ENCODE measurements around the gene BTBD9. TPM values are rescaled to one million over a fixed set of nuclear protein-coding genes. Genes with fewer than 3 reads are reported as not detected.

The BTBD9 gene
- total and polyA plus RNA-seq, 2 donors (not counting 1 experiment from before 2014, with no cell fraction given), result 4.1 to 48.9 TPM

- ChIA-PET CTCF (interaction anchor here (0.6 to 1.0 kb wide), 2 partner anchors 344 to 369 kb away, joined by 3 to 4 read pairs; no protein-coding TSS in a partner anchor), POLR2A (no interaction called here)
- Mint-ChIP-seq H3K4me3 (no peak overlapping the region), H3K9me3 (ENCODE audit: insufficient read depth) (no peaks in the 10 kb centered on the region), H3K27ac (no peak overlapping the region), H3K27me3 (no peaks in the 10 kb centered on the region), H3K4me1 (peaks cover 2% of the 10 kb centered on the region)
- no peak overlapping the region for H3K4me3 ChIP-seq (ENCODE audit: control extremely low read depth in 1 of 5, extremely low read depth in 1 of 5, insufficient read depth in 1 of 5, low read depth in 2 of 5, low read length in 4 of 5)
- no peaks in the 10 kb centered on the region for H3K79me2 ChIP-seq (ENCODE audit: control insufficient read depth, insufficient read depth, low read length)
- ATAC-seq (ENCODE audit: low read depth) (no peak), DNase-seq (no peak)
- H3K9ac ChIP-seq (ENCODE audit: low read length), result no peak overlapping the region
- no peak overlapping the region for H3K4me2 ChIP-seq (replicated peaks; ENCODE audit: low read depth, low read length, poor library complexity, severe bottlenecking)
- WGBS (ENCODE audit: insufficient coverage), result 100% methylated on average over 1 of the region's 2 CpGs
- H4K20me1 ChIP-seq (ENCODE audit: control insufficient read depth, insufficient read depth, low read length, poor library complexity, severe bottlenecking), result peaks cover 19% of the 10 kb centered on the region
- no peaks in the 10 kb centered on the region for H3K27me3 ChIP-seq (replicated peaks in 1 of 4; ENCODE audit: control extremely low read depth in 1 of 4, control insufficient read depth in 3 of 4, insufficient read depth in 4 of 4, low read length in 3 of 4)
- peaks cover 0 to 12% of the 10 kb centered on the region in 2 donors for H3K4me1 ChIP-seq (ENCODE audit: control insufficient read depth in 2 of 2, insufficient read depth in 2 of 2, low read length in 2 of 2)
- no peak for TF ChIP-seq CTCF (IDR thresholded peaks at IDR 0.05)
- TF ChIP-seq EZH2 (IDR thresholded peaks at IDR 0.05; ENCODE audit: borderline replicate concordance, insufficient read depth, low read depth, low read length, poor library complexity, severe bottlenecking), result no peak
- intact Hi-C loops (cut with micrococcal nuclease), result no loop called here
- H2AFZ ChIP-seq (ENCODE audit: insufficient read depth, low read depth, low read length, poor library complexity, severe bottlenecking), result no peak overlapping the region
- H3K9me3 ChIP-seq (ENCODE audit: control extremely low read depth in 1 of 3, control insufficient read depth in 2 of 3, insufficient read depth in 1 of 3, low read length in 2 of 3), result no peaks in the 10 kb centered on the region
- H3K36me3 ChIP-seq (replicated peaks in 1 of 2; ENCODE audit: control extremely low read depth in 1 of 2, control insufficient read depth in 1 of 2, extremely low read depth in 1 of 2, insufficient read depth in 2 of 2, low read length in 1 of 2), result peaks cover 2 to 37% of the 10 kb centered on the region in 2 experiments
- no peak overlapping the region for H3K27ac ChIP-seq (ENCODE audit: low read length in 2 of 2)
Measured at GRCh38 chr6:38149531-38149930, 490.2 kb downstream of the BTBD9 start.

DNA sequence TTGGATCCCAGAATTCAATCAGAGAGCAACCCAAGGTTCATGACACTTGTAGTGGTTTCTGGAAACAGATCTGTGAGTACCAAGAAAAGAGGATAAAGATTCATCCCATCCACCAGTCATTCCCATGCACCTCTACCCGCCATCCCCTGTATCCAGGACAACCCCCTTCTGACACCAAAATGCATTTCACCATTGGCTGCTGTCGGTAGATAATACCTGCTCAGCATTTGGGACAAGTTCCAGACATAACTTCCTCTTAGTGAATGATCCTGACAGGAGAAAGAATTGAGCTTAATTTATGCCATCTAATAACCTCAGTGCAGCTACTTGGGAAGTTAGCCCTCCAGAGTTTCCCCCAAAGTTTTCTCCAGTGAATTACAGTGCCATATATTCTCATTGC, 491.1 kb downstream of the BTBD9 start:
- Mint-ChIP-seq H3K27me3 (no peaks in the 10 kb centered on the region), H3K27ac (peak overlapping the region; percentile 10), H3K4me3 (no peak overlapping the region), H3K9me3 (ENCODE audit: insufficient read depth) (no peaks in the 10 kb centered on the region), H3K4me1 (no peaks in the 10 kb centered on the region)
- no peak overlapping the region for H3K4me2 ChIP-seq (replicated peaks; ENCODE audit: low read depth, low read length, poor library complexity, severe bottlenecking)
- H3K9me3 ChIP-seq (ENCODE audit: control extremely low read depth in 1 of 3, control insufficient read depth in 2 of 3, insufficient read depth in 1 of 3, low read length in 2 of 3), result no peaks in the 10 kb centered on the region
- H3K27ac ChIP-seq (ENCODE audit: low read length in 2 of 2), result no peak overlapping the region
- 90% methylated on average over 2 of the region's 2 CpGs for WGBS (ENCODE audit: insufficient coverage)
- peaks cover 0 to 9% of the 10 kb centered on the region in 2 donors for H3K4me1 ChIP-seq (ENCODE audit: control insufficient read depth in 2 of 2, insufficient read depth in 2 of 2, low read length in 2 of 2)
- no peak overlapping the region for H2AFZ ChIP-seq (ENCODE audit: insufficient read depth, low read depth, low read length, poor library complexity, severe bottlenecking)
- CTCF ChIA-PET, result interaction anchor here (1.0 kb wide), 1 partner anchor 345 kb away, joined by 3 read pairs; no protein-coding TSS in a partner anchor
- H3K36me3 ChIP-seq (replicated peaks in 1 of 2; ENCODE audit: control extremely low read depth in 1 of 2, control insufficient read depth in 1 of 2, extremely low read depth in 1 of 2, insufficient read depth in 2 of 2, low read length in 1 of 2), result peaks cover 2 to 32% of the 10 kb centered on the region in 2 experiments
- intact Hi-C loops (cut with micrococcal nuclease), result no loop called here
- no peak overlapping the region for H3K4me3 ChIP-seq (ENCODE audit: control extremely low read depth in 1 of 5, extremely low read depth in 1 of 5, insufficient read depth in 1 of 5, low read depth in 2 of 5, low read length in 4 of 5)
- no peaks in the 10 kb centered on the region for H3K27me3 ChIP-seq (replicated peaks in 1 of 4; ENCODE audit: control extremely low read depth in 1 of 4, control insufficient read depth in 3 of 4, insufficient read depth in 4 of 4, low read length in 3 of 4)
- ATAC-seq (ENCODE audit: low read depth), result no peak
- H3K79me2 ChIP-seq (ENCODE audit: control insufficient read depth, insufficient read depth, low read length), result no peaks in the 10 kb centered on the region
- TF ChIP-seq EZH2 (IDR thresholded peaks at IDR 0.05; ENCODE audit: borderline replicate concordance, insufficient read depth, low read depth, low read length, poor library complexity, severe bottlenecking) (no peak), CTCF (IDR thresholded peaks at IDR 0.05) (no peak)
- no peak overlapping the region for H3K9ac ChIP-seq (ENCODE audit: low read length)
- no peak for DNase-seq
- peaks cover 19% of the 10 kb centered on the region for H4K20me1 ChIP-seq (ENCODE audit: control insufficient read depth, insufficient read depth, low read length, poor library complexity, severe bottlenecking)
- POLR2A ChIA-PET, result no interaction called here

All from B cell (primary cell).